Activated naive CD8-positive, alpha-beta T cell treated with anti-CD3 and anti-CD28 coated beads, Interleukin-2, amount 10 ng/mL, durations not matched to agents 7 days and 5 days (primary cell): Measurements from ENCODE around the gene MROH7. TPM values are rescaled to one million over a fixed set of nuclear protein-coding genes. Genes with fewer than 3 reads are reported as not detected.
"Not testable (repeated sequence)": the region's sequence is repeated elsewhere in the genome, so short reads cannot be mapped to it uniquely, and the experiment has no call there.

Source experiments
- ATAC-seq: fragments of 150-1000 bp; cut with Tn5 transposase; one replicate; pipeline ENCODE4 v1.10.0; 2021; ENCODE audit warnings: low read depth, moderate library complexity
- POLR2A ChIA-PET: fragments of 350-600 bp; sonication (Branson Sonifier 250); formaldehyde crosslinking; loops from one replicate; lab custom pipeline; 2021; ENCODE audit warnings: antibody characterized with exemption; lab: Charles Lee
- DNase-seq: peaks from one replicate; pipeline ENCODE4 v3.0.0; 2021
- H3K27ac Mint-ChIP-seq: one replicate; pipeline ENCODE4 v1.8.0; 2022; ENCODE audit warnings: mild to moderate bottlenecking, mixed read lengths
- H3K27me3 Mint-ChIP-seq: one replicate; pipeline ENCODE4 v1.8.0; 2022; ENCODE audit warnings: mild to moderate bottlenecking, moderate library complexity, mixed read lengths
- H3K36me3 Mint-ChIP-seq: one replicate; pipeline ENCODE4 v1.8.0; 2021; ENCODE audit warnings: mild to moderate bottlenecking, mixed read lengths
- H3K4me1 Mint-ChIP-seq: one replicate; pipeline ENCODE4 v1.8.0; 2021; ENCODE audit warnings: mixed read lengths
- H3K4me3 Mint-ChIP-seq: one replicate; pipeline ENCODE4 v1.8.0; 2022; ENCODE audit warnings: mild to moderate bottlenecking, moderate library complexity, mixed read lengths
- H3K9me3 Mint-ChIP-seq: one replicate; pipeline ENCODE4 v1.8.0; 2021; ENCODE audit warnings: mixed read lengths
- total RNA-seq, 2 experiments: library from RNA; stranded (reverse); gene quantifications; one replicate each; pipeline ENCODE4 v1.2.3, GENCODE V29; 2021

Gene MROH7
- total RNA-seq, 2 experiments from 2014 or later, result 0.28 TPM; not detected in 1

DNA sequence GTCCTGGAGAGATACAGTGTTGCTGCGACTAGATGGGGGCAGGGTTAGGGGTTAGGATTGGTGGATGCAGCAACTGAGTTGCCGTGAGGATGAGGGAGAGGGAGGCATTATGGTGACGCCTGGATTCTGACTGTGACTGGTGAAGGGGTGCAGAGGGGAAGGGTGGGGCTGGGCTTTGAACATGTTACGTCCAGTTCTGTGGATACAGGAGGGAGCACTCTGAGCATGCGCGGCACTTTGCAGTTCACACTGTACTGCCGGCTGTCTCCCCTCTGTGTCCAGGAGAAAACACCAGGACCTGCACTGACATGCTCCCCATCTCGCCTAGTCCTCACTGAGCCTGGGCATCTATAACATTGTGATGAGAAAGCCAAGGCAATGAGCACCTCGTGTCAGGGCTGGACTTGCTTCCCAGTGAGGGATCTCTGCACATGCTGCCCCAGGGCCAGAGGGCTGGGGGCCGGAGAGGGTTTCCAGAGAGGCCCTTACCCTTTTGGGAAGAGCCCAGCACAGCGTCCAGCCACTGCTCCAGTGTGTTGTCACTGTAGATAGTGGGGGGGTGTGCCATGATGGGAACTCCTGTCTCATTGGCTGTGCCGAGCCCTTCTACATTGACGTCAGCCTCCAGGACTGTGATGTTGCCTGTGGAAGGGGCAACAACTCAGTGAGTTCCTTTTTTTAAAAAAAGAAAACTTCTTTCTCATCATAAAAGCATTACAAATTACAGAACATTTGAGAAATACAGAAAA, 25.9 kb upstream of the MROH7 start:
- DNase-seq (no peak), ATAC-seq (no peak)
- POLR2A ChIA-PET, result no interaction called here
- no peaks in the 10 kb centered on the region for H3K4me1 Mint-ChIP-seq
- no peaks in the 10 kb centered on the region for H3K9me3 Mint-ChIP-seq
- no peaks in the 10 kb centered on the region for H3K36me3 Mint-ChIP-seq
- no peak overlapping the region for H3K4me3 Mint-ChIP-seq
- H3K27me3 Mint-ChIP-seq, result peaks cover 2% of the 10 kb centered on the region
- H3K27ac Mint-ChIP-seq, result no peak overlapping the region

DNA sequence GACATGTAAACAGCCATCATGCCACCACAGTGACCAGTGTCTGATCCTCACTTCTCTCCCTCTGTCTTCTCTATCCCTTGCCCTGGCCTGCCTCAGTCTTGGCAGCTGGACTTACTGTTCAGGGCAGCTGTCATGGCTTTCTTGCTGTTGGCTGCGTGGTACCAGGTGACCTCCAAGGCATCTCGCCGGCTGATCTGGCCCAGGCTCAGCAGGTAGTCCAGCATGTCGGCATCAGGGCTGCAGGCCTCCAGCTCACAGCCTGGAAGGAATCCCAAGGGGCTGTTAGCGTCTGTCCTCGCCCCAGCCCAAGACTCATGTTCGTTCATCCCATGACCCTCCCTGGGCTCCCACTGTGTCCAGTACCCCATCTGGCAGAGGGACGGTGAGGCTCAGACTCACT, 21.8 kb upstream of the MROH7 start:
- Mint-ChIP-seq H3K4me3 (no peak overlapping the region), H3K9me3 (no peaks in the 10 kb centered on the region), H3K4me1 (no peaks in the 10 kb centered on the region), H3K27me3 (peaks cover 5% of the 10 kb centered on the region), H3K27ac (no peak overlapping the region), H3K36me3 (no peaks in the 10 kb centered on the region)
- ATAC-seq (no peak), DNase-seq (no peak)
- POLR2A ChIA-PET, result no interaction called here

DNA sequence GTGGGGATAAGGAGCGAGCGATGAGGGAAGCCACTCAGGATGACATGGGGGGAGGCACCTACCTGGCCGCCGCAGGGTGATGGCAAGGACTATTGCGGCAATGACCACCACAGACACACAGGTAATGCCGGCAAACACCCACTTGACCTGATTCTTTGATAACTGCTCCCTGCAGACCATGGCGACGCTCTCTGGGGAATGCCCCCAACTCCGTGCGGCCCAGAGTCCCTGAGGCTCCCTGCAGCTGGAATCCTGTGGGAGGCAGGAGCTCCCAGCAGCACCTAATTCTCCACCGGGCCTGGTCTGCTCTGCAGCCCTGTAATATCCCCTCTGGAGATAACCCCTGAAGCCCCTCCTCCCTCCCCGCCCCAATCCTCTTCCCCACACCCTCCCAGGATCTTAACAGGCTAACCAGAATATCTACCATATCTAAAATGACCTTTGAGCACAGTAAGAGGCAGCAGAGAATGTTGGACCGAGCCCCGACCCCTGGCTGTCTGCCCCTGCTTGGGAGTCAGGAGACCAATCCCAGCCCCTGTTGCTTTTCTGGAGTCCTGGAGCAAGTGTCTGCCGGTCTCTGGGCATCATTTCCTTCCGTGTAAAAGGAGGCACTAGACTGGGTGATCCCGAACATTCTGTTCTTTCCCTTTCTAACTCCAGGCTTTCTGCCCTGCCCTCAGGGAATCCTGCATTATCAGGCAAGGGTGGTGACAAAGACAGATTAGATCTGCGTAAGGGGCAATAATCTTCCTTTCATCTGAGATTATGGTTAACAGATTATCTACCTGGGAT, 18.2 kb upstream of the MROH7 start, which contains the start of gene FAM151A:
Gene FAM151A, minus strand, starts transcription at position 310 of the 792 bp plus-strand sequence. Its CDS starts 130 bp downstream, at position 180.
- Mint-ChIP-seq H3K27me3 (peaks cover 5% of the 10 kb centered on the region), H3K9me3 (no peaks in the 10 kb centered on the region), H3K4me1 (no peaks in the 10 kb centered on the region), H3K36me3 (no peaks in the 10 kb centered on the region), H3K4me3 (no peak within 1 kb of the TSS), H3K27ac (no peak within 1 kb of the TSS)
- no peak for DNase-seq
- no peak for ATAC-seq
- POLR2A ChIA-PET, result no interaction called here

DNA sequence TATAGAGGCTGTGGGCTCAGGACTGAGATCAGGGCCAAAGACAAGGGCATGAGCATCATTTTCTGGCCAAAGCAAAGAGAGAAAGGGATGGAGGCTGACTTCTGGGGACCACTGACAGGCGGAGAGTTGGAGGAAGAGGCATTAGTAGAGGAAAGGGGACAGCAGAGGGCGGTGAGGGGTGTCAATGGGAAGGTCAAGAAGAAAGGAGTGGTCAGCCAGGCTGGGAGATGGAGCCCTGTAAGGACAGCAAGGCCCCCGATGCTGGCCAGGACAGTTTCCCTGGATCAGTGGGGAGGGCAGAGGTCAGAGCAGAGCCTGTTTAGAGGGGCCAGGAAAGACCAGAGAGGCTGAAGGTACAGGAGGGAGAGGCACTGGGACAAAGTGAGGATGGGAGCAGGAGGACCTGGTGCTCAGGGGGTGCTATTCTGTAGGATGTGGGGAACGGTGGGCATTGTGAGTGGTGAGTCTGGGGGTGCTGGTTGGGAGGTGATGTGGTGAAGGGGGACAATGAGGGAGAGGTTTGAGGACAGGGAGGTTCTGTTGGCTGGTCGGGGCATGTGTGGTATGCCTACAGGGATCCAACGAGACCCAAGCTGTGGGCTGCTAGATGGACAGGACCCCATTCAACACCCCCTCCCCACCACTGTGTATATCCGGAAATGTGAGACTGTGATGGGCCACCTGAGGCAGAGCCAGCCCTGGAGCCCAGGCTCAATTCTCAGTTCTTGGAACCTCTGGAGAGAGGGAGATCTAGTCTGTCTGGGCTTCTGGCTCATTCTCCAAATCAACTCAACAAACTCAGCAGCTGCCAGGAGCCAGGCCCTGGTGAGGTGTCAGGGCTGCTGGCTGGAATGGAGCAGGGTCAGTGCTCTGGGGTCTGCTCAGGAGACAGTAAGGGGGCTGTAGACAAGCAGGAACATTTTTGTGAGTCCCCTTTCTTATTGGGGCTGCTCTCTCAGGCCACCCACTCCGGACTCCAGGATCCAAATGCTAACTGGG, 16.8 kb upstream of the MROH7 start:
- no peak overlapping the region for H3K4me3 Mint-ChIP-seq
- H3K27me3 Mint-ChIP-seq, result peaks cover 5% of the 10 kb centered on the region
- DNase-seq (no peak), ATAC-seq (no peak)
- no peak overlapping the region for H3K27ac Mint-ChIP-seq
- POLR2A ChIA-PET, result no interaction called here
- no peaks in the 10 kb centered on the region for H3K36me3 Mint-ChIP-seq
- no peaks in the 10 kb centered on the region for H3K9me3 Mint-ChIP-seq
- no peaks in the 10 kb centered on the region for H3K4me1 Mint-ChIP-seq

DNA sequence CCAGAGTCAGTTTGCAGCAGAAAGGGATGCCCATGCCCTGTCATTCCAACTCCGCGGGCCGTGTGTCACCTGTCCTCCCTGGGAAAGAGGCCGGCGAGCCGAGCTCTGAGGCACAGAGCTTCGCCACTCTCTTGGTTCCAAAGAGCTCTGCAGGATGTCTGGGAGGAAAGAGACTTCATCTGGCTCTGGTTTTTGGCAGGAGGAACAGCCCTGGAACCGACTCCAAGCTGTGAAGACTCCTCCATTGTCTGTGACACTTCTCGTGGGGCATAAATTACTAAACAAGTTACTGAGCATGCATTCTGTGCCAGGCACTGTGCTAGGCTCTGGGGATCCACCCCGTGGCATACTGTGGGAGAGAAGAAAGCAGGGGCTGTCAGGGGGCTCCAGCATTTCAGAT, 14.4 kb upstream of the MROH7 start:
- ATAC-seq (no peak), DNase-seq (no peak)
- peaks cover 6% of the 10 kb centered on the region for H3K27me3 Mint-ChIP-seq
- H3K36me3 Mint-ChIP-seq, result no peaks in the 10 kb centered on the region
- H3K9me3 Mint-ChIP-seq, result no peaks in the 10 kb centered on the region
- no peak overlapping the region for H3K27ac Mint-ChIP-seq
- POLR2A ChIA-PET, result no interaction called here
- H3K4me3 Mint-ChIP-seq, result no peak overlapping the region
- no peaks in the 10 kb centered on the region for H3K4me1 Mint-ChIP-seq

DNA sequence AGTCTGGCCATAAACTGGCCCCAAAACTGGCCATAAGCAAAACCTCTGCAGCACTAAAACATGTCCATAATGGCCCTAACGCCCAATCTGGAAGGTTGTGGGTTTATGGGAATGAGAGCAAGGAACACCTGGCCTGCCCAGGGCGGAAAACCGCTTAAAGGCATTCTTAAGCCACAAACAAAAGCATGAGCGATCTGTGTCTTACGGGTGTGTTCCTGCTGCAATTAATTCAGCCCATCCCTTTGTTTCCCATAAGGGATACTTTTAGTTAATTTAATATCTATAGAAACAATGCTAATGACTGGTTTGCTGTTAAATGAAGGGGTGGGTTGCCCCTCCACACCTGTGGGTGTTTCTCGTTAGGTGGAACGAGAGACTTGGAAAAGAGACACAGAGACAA, 5.8 kb upstream of the MROH7 start:
- not testable (repeated sequence) for H3K27ac Mint-ChIP-seq, DNase-seq

DNA sequence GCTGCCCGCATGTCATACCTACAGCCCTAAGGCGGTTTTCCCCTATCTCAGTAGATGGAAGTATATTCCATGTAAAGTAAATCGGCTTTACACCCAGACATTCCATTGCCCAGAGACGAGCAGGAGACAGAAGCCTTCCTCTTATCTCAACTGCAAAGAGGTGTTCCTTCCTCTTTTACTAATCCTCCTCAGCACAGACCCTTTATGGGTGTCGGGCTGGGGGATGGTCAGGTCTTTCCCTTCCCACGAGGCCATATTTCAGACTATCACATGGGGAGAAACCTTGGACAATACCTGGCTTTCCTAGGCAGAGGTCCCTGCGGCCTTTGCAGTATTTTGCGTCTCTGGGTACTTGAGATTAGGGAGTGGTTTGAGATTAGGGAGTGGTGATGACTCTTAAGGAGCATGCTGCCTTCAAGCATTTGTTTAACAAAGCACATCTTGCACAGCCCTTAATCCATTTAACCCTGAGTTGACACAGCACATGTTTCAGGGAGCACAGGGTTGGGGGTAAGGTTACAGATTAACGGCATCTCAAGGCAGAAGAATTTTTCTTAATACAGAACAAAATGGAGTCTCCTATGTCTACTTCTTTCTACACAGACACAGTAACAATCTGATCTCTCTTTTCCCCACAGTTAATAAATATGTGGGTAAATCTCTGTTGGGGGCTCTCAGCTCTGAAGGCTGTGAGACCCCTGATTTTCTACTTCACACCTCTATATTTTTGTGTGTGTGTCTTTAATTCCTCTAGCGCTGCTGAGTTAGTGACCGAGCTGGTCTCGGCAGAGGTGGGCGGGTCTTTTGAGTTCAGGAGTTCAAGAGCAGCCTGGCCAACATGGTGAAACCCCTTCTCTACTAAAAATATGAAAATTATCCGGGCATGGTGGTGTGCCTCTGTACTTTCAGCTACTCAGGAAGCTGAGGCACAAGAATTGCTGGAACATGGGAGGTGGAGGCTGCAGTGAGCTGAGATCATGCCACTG, 4.8 kb upstream of the MROH7 start:
- H3K36me3 Mint-ChIP-seq, H3K27ac Mint-ChIP-seq, H3K9me3 Mint-ChIP-seq, DNase-seq, H3K4me1 Mint-ChIP-seq, H3K4me3 Mint-ChIP-seq, ATAC-seq, POLR2A ChIA-PET: not testable (repeated sequence)
- peaks cover 26% of the 10 kb centered on the region for H3K27me3 Mint-ChIP-seq

More for the DNA sequence above, 5.8 kb upstream of the MROH7 start:
- H3K27me3 Mint-ChIP-seq, result peaks cover 28% of the 10 kb centered on the region
- H3K9me3 Mint-ChIP-seq, POLR2A ChIA-PET, H3K4me1 Mint-ChIP-seq, H3K4me3 Mint-ChIP-seq, H3K36me3 Mint-ChIP-seq, ATAC-seq: not testable (repeated sequence)

DNA sequence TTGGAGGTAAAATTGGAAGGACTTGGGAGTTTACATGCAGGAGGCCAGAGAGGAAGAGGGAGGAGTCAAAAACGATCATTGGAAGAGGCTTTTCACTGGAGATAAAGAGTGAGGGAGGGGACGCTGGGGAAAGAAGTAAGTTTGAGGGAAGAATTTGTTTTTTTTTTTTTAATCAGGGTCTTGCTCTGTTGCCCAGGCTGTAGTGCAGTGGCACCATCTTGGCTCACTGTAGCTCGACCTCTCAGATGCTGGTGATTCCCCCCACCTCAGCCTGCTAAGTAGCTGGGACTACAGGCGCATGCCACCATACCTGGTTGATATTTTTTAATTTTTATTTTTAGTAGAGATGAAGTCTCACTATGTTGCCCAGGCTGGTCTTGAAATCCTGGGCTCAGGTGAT, 1.2 kb upstream of the MROH7 start:
- ATAC-seq, result no peak
- no peak for DNase-seq
- H3K27ac Mint-ChIP-seq, result no peak overlapping the region

DNA sequence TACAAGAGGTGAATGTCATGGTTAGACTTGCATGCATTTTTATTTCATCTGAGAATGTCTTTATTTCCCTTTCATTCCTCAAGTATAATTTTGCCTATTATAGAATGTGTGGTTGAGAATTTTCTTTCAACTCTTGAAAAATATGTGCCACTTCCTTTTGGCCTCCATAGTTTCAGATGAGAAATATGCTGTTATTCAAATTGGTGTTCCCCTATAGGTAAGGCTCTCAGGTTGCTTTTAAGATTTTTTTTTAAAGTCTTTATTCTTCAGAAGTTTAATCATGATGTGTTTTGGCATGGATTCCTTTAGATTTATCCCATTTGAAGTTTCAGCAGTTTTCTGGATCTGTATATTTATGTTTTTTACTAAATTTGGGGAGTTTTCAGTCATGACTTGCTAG, 2.1 kb downstream of the MROH7 start:
- ATAC-seq (no peak), DNase-seq (no peak)
- H3K27me3 Mint-ChIP-seq, result peaks cover 12% of the 10 kb centered on the region
- no peak overlapping the region for H3K4me3 Mint-ChIP-seq
- H3K27ac Mint-ChIP-seq, result no peak overlapping the region
- peaks cover 7% of the 10 kb centered on the region for H3K9me3 Mint-ChIP-seq
- no peaks in the 10 kb centered on the region for H3K36me3 Mint-ChIP-seq
- POLR2A ChIA-PET, result no interaction called here
- no peaks in the 10 kb centered on the region for H3K4me1 Mint-ChIP-seq

More for the DNA sequence above, 1.2 kb upstream of the MROH7 start:
- Mint-ChIP-seq H3K4me3 (no peak overlapping the region), H3K27me3 (peaks cover 14% of the 10 kb centered on the region), H3K4me1 (no peaks in the 10 kb centered on the region), H3K9me3 (peaks cover 7% of the 10 kb centered on the region), H3K36me3 (no peaks in the 10 kb centered on the region)
- POLR2A ChIA-PET, result no interaction called here

DNA sequence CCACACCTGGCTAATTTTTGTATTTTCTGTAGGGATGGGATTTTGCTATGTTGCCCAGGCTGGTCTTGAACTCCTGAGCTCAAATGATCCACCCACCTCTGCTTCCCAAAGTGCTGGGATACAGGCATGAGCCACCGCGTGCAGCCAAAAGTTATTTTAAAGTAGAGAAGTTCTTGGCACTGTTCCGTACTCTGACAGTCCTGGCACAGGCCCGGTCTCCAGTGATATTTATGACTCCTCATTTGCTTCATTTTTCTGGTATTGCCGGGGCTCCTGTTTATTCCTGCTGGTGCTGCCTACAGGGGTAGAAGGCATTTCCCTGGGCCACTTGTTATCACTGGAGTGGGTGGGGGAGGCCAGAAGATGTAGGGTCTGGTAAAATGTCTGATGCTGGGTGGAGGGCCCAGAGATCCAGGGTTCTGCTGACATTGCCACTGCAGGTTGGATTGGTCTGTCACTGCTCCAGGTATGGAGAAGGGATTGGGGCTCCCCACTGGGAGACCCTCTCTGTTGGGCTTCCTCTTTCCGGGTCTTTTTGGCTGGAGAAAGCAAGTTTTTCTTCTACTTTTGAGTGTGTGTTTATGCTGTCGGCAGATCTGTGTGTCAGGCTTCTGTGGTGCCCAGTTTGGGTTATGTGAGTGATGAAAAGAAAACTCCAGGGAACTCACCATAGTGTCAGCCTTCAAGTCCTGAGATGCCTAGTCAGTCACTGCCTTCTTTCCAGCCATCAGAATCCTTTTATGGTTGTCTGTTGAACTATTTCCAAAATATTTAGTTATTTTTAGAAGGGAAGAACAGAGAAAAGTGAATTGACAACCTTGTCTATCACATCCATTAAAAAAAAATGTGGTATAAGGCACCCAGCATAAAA, 4.5 kb downstream of the MROH7 start:
- no peaks in the 10 kb centered on the region for H3K4me1 Mint-ChIP-seq

DNA sequence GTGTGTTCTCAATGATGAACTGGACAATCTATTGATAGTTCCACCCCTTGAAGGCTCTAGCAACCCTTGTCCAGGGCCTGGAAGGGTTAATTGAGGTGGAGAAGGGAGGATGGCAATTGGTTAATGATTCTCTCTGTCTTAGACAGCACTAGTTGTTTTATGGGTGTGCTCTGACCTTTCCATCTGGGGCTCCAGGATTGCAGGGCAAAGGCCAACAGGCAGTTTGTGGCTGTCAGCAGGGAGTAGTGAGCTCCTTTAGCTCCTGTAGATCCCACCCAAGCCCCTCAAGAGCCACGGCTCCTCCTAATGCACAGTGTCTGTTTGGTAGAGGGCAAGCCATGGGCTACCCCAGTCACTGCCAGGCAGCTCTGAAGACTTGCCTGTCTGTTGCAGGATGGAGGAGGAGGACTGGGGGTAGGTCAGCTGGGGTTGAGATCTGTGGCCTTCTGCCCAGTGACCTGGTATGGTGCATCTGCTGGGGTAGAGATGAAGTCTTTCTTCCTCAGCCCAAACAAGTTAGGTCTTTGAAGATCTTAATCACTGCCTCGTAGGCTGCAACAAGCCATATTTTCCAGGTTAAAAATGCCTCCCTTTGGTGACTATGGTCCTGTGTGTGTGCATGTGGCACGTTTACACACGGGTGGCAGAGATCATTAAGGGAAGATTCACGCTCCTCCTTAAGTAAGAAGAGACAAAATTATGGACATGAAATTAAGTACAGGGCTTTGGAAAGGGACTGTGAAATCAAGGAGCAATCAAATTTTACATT, 7.7 kb downstream of the MROH7 start:
- ATAC-seq (no peak), DNase-seq (no peak)
- H3K4me3 Mint-ChIP-seq, result no peak overlapping the region
- H3K27me3 Mint-ChIP-seq, result peaks cover 14% of the 10 kb centered on the region
- H3K4me1 Mint-ChIP-seq, result no peaks in the 10 kb centered on the region
- POLR2A ChIA-PET, result no interaction called here
- H3K27ac Mint-ChIP-seq, result no peak overlapping the region
- peaks cover under 1% of the 10 kb centered on the region for H3K9me3 Mint-ChIP-seq
- H3K36me3 Mint-ChIP-seq, result no peaks in the 10 kb centered on the region

More for the DNA sequence above, 4.5 kb downstream of the MROH7 start:
- POLR2A ChIA-PET, result no interaction called here
- DNase-seq, result no peak
- no peak overlapping the region for H3K4me3 Mint-ChIP-seq
- no peak for ATAC-seq
- H3K36me3 Mint-ChIP-seq, result no peaks in the 10 kb centered on the region
- H3K27ac Mint-ChIP-seq, result no peak overlapping the region
- H3K27me3 Mint-ChIP-seq, result peaks cover 13% of the 10 kb centered on the region
- H3K9me3 Mint-ChIP-seq, result peaks cover 7% of the 10 kb centered on the region
